Activated T-helper 2 cell treated with anti-CD3 and anti-CD28 coated beads, Interferon-gamma antibody, Interleukin-2, Interleukin-4, amounts not matched to agents 10 μg/mL and 5 μg/mL and 100 μg/mL, durations not matched to agents 14 hours and 24 hours and 36 hours (primary cell): ENCODE results near the gene PLA2G12A. TPM values are rescaled to one million over a fixed set of nuclear protein-coding genes. Genes with fewer than 3 reads are reported as not detected.

Experiments used
- DNase-seq: peaks from one replicate; pipeline ENCODE4 v3.0.0; 2021; ENCODE audit warnings: low spot score
- H3K27ac Mint-ChIP-seq: one replicate; pipeline ENCODE4 v1.8.0; 2021; ENCODE audit warnings: mixed read lengths
- H3K27me3 Mint-ChIP-seq: one replicate; pipeline ENCODE4 v1.8.0; 2021; ENCODE audit warnings: low read depth, mixed read lengths
- H3K36me3 Mint-ChIP-seq: one replicate; pipeline ENCODE4 v1.8.0; 2021; ENCODE audit warnings: low read depth, mixed read lengths
- H3K4me1 Mint-ChIP-seq: one replicate; pipeline ENCODE4 v1.8.0; 2021; ENCODE audit warnings: low read depth, mixed read lengths
- H3K4me3 Mint-ChIP-seq: one replicate; pipeline ENCODE4 v1.8.0; 2021; ENCODE audit warnings: low read depth, mild to moderate bottlenecking, moderate library complexity, mixed read lengths
- H3K9me3 Mint-ChIP-seq: one replicate; pipeline ENCODE4 v1.8.0; 2021; ENCODE audit warnings: mixed read lengths
- intact Hi-C: fragments of 100-400 bp; cut with micrococcal nuclease; formaldehyde crosslinking; loops from one replicate; pipeline ENCODE4 v1.15.1; 2023
- total RNA-seq: library from RNA; stranded (reverse); gene quantifications from 2 replicates; pipeline ENCODE4 v1.2.3, GENCODE V29; 2022

PLA2G12A gene
- total RNA-seq, 1 donor from 2014 or later, result 7.9 TPM

GRCh38 chr4:109718759-109719158 is 11.1 kb downstream of the PLA2G12A start:
- no peaks in the 10 kb centered on the region for H3K27me3 Mint-ChIP-seq
- H3K9me3 Mint-ChIP-seq, result peaks cover 6% of the 10 kb centered on the region
- no peak overlapping the region for H3K27ac Mint-ChIP-seq
- DNase-seq, result no peak
- peaks cover 7% of the 10 kb centered on the region for H3K4me1 Mint-ChIP-seq
- intact Hi-C loops, result no loop called here
- H3K36me3 Mint-ChIP-seq, result peaks cover 29% of the 10 kb centered on the region
- H3K4me3 Mint-ChIP-seq, result no peak overlapping the region

- peaks cover 7% of the 10 kb centered on the region for H3K4me1 Mint-ChIP-seq
- no peak for DNase-seq
- H3K27ac Mint-ChIP-seq, result no peak overlapping the region
- H3K27me3 Mint-ChIP-seq, result no peaks in the 10 kb centered on the region
- H3K9me3 Mint-ChIP-seq, result no peaks in the 10 kb centered on the region
- intact Hi-C loops, result no loop called here
- peaks cover 21% of the 10 kb centered on the region for H3K36me3 Mint-ChIP-seq
- no peak overlapping the region for H3K4me3 Mint-ChIP-seq
Measured at GRCh38 chr4:109713500-109713899, 16.4 kb downstream of the PLA2G12A start.

GRCh38 chr4:109708990-109709389 is 20.9 kb downstream of the PLA2G12A start:
- Mint-ChIP-seq H3K27me3 (no peaks in the 10 kb centered on the region), H3K4me3 (no peak overlapping the region), H3K27ac (no peak overlapping the region), H3K36me3 (peaks cover 3% of the 10 kb centered on the region), H3K4me1 (peaks cover 2% of the 10 kb centered on the region), H3K9me3 (no peaks in the 10 kb centered on the region)
- intact Hi-C loops, result no loop called here
- no peak for DNase-seq

- Mint-ChIP-seq H3K27ac (no peak overlapping the region), H3K36me3 (peaks cover 3% of the 10 kb centered on the region), H3K9me3 (no peaks in the 10 kb centered on the region), H3K4me1 (peaks cover 6% of the 10 kb centered on the region), H3K27me3 (no peaks in the 10 kb centered on the region), H3K4me3 (no peak overlapping the region)
- intact Hi-C loops, result no loop called here
- DNase-seq, result no peak
Measured at GRCh38 chr4:109708435-109708834, 21.4 kb downstream of the PLA2G12A start.

- Mint-ChIP-seq H3K27ac (peak overlapping the region; percentile 56), H3K4me1 (peaks cover 29% of the 10 kb centered on the region), H3K9me3 (no peaks in the 10 kb centered on the region), H3K4me3 (peak overlapping the region; percentile 85), H3K27me3 (no peaks in the 10 kb centered on the region), H3K36me3 (peaks cover 16% of the 10 kb centered on the region)
- DNase-seq, result no peak
- intact Hi-C loops, result loop anchor here (1.0 to 5.0 kb wide), 4 partner anchors 26 to 273 kb away; partner anchors contain the start of genes GAR1, MCUB and PLA2G12A
Measured at GRCh38 chr4:109703664-109704361, 26.1 kb downstream of the PLA2G12A start.

GRCh38 chr4:109702950-109703663 is 26.8 kb downstream of the PLA2G12A start, which contains the start of gene CASP6:
TSS of gene CASP6 (minus strand) at chr4:109703445. CDS start at chr4:109703395, 50 bp downstream.
- intact Hi-C loops, result loop anchor here (1.0 to 5.0 kb wide), 5 partner anchors 27 to 274 kb away; partner anchors contain the start of genes GAR1, MCUB and PLA2G12A
- Mint-ChIP-seq H3K36me3 (peaks cover 21% of the 10 kb centered on the region), H3K27me3 (no peaks in the 10 kb centered on the region), H3K4me3 (peak within 1 kb of the TSS; percentile 85), H3K27ac (peak within 1 kb of the TSS; percentile 85), H3K9me3 (no peaks in the 10 kb centered on the region), H3K4me1 (peaks cover 35% of the 10 kb centered on the region)
- DNase-seq, result peak; percentile 73

- DNase-seq, result no peak
- Mint-ChIP-seq H3K4me3 (peak overlapping the region; percentile 85), H3K4me1 (peaks cover 35% of the 10 kb centered on the region), H3K27ac (peak overlapping the region; percentile 85), H3K9me3 (no peaks in the 10 kb centered on the region), H3K36me3 (peaks cover 29% of the 10 kb centered on the region), H3K27me3 (no peaks in the 10 kb centered on the region)
- intact Hi-C loops, result loop anchor here (1.0 to 5.0 kb wide), 3 partner anchors 141 to 276 kb away; partner anchors contain the start of gene MCUB
Measured at GRCh38 chr4:109701566-109702410, 28.1 kb downstream of the PLA2G12A start.

- no peak overlapping the region for H3K27ac Mint-ChIP-seq
- no peak overlapping the region for H3K4me3 Mint-ChIP-seq
- intact Hi-C loops, result loop anchor here (1.0 to 5.0 kb wide), 2 partner anchors 8 to 278 kb away; no protein-coding TSS in a partner anchor
- no peak for DNase-seq
- peaks cover 40% of the 10 kb centered on the region for H3K36me3 Mint-ChIP-seq
- no peaks in the 10 kb centered on the region for H3K27me3 Mint-ChIP-seq
- H3K4me1 Mint-ChIP-seq, result peaks cover 35% of the 10 kb centered on the region
- no peaks in the 10 kb centered on the region for H3K9me3 Mint-ChIP-seq
Measured at GRCh38 chr4:109699553-109700225, 30.2 kb downstream of the PLA2G12A start.

GRCh38 chr4:109698656-109699055 is 31.2 kb downstream of the PLA2G12A start:
- no peak for DNase-seq
- intact Hi-C loops, result no loop called here
- no peak overlapping the region for H3K4me3 Mint-ChIP-seq
- no peaks in the 10 kb centered on the region for H3K27me3 Mint-ChIP-seq
- no peak overlapping the region for H3K27ac Mint-ChIP-seq
- peaks cover 31% of the 10 kb centered on the region for H3K4me1 Mint-ChIP-seq
- peaks cover 50% of the 10 kb centered on the region for H3K36me3 Mint-ChIP-seq
- no peaks in the 10 kb centered on the region for H3K9me3 Mint-ChIP-seq

- peaks cover 20% of the 10 kb centered on the region for H3K4me1 Mint-ChIP-seq
- H3K4me3 Mint-ChIP-seq, result peak overlapping the region; percentile 5
- H3K9me3 Mint-ChIP-seq, result no peaks in the 10 kb centered on the region
- H3K27me3 Mint-ChIP-seq, result no peaks in the 10 kb centered on the region
- H3K27ac Mint-ChIP-seq, result peak overlapping the region; percentile 29
- DNase-seq, result no peak
- peaks cover 73% of the 10 kb centered on the region for H3K36me3 Mint-ChIP-seq
- intact Hi-C loops, result loop anchor here (1.0 kb wide), 1 partner anchor 9 kb away; no protein-coding TSS in a partner anchor
Measured at GRCh38 chr4:109691411-109691920, 38.4 kb downstream of the PLA2G12A start.

GRCh38 chr4:109690690-109691410 is 39.0 kb downstream of the PLA2G12A start:
- peaks cover 20% of the 10 kb centered on the region for H3K4me1 Mint-ChIP-seq
- H3K27me3 Mint-ChIP-seq, result no peaks in the 10 kb centered on the region
- H3K9me3 Mint-ChIP-seq, result no peaks in the 10 kb centered on the region
- peak overlapping the region; percentile 5 for H3K4me3 Mint-ChIP-seq
- intact Hi-C loops, result loop anchor here (1.0 kb wide), 1 partner anchor 9 kb away; no protein-coding TSS in a partner anchor
- H3K36me3 Mint-ChIP-seq, result peaks cover 70% of the 10 kb centered on the region
- DNase-seq, result no peak
- H3K27ac Mint-ChIP-seq, result peak overlapping the region; percentile 29
